UCSD-AML1 (cell line): ENCODE data around the gene MAPK7.
A peak's percentile ranks its signal among the peaks of the same experiment; 100 is the strongest.

Experiments
- DNase-seq: peaks from one replicate; lab custom pipeline; 2025; ENCODE audit not compliant: unreplicated experiment; lab: John Stamatoyannopoulos, UW

MAPK7 gene

GRCh38 chr17:19378416-19379360 is at the start of gene MAPK7:
Gene MAPK7 (plus strand): TSS chr17:19378498. CDS start chr17:19378901, 403 bp downstream.
- DNase-seq = no peak

- DNase-seq = no peak
These were observed 49.2 kb upstream of the MAPK7 start for GRCh38 chr17:19329136-19329535.

- DNase-seq = no peak
These were observed 48.5 kb upstream of the MAPK7 start for GRCh38 chr17:19329839-19330238.

- no peak for DNase-seq
These were observed 48.0 kb upstream of the MAPK7 start for GRCh38 chr17:19330271-19330670.

- no peak for DNase-seq
These were observed 47.2 kb upstream of the MAPK7 start for GRCh38 chr17:19331134-19331533.

GRCh38 chr17:19331543-19332245 is 46.6 kb upstream of the MAPK7 start:
- no peak for DNase-seq

- DNase-seq = no peak
These were observed 45.7 kb upstream of the MAPK7 start for GRCh38 chr17:19332371-19333131.

GRCh38 chr17:19333132-19333440 is 45.2 kb upstream of the MAPK7 start:
- DNase-seq = no peak

GRCh38 chr17:19333736-19334290 is 44.5 kb upstream of the MAPK7 start:
- no peak for DNase-seq

GRCh38 chr17:19334331-19334730 is 44.0 kb upstream of the MAPK7 start:
- DNase-seq = no peak

- DNase-seq = no peak
These were observed 42.2 kb upstream of the MAPK7 start for GRCh38 chr17:19335951-19336631.

GRCh38 chr17:19336938-19337711 is 41.2 kb upstream of the MAPK7 start:
- DNase-seq = no peak

- no peak for DNase-seq
These were observed 40.6 kb upstream of the MAPK7 start for GRCh38 chr17:19337712-19338023.

- DNase-seq = peak; percentile 68
These were observed 40.0 kb upstream of the MAPK7 start for GRCh38 chr17:19338031-19338990.

GRCh38 chr17:19339341-19339815 is 38.9 kb upstream of the MAPK7 start:
- no peak for DNase-seq

- no peak for DNase-seq
These were observed 37.1 kb upstream of the MAPK7 start for GRCh38 chr17:19341211-19341631.

- no peak for DNase-seq
These were observed 36.4 kb upstream of the MAPK7 start for GRCh38 chr17:19341641-19342610.
